Stimulated activated CD4-positive, alpha-beta T cell treated with anti-CD3 and anti-CD28 coated beads, Interleukin-1b, Interleukin-23, amount 100 ng/mL, for 1 hour (primary cell): ENCODE measurements around the gene MUC5AC.
"Not testable (repeated sequence)": the region's sequence is repeated elsewhere in the genome, so short reads cannot be mapped to it uniquely, and the experiment has no call there.

ENCODE experiments used
- DNase-seq, 2 donors: peaks; one replicate each; pipeline ENCODE4 v3.0.0-alpha.2; 2020; ENCODE audit warnings: low read depth in 2 of 2

The MUC5AC gene

GRCh38 chr11:1140642-1141490 is 16.9 kb upstream of the MUC5AC start:
- no peak for DNase-seq

GRCh38 chr11:1146365-1146764 is 11.4 kb upstream of the MUC5AC start:
- DNase-seq: no peak

GRCh38 chr11:1147792-1148191 is 10.0 kb upstream of the MUC5AC start:
- no peak for DNase-seq

- no peak for DNase-seq
Measured at GRCh38 chr11:1148752-1149180, 9.0 kb upstream of the MUC5AC start.

GRCh38 chr11:1149545-1149944 is 8.2 kb upstream of the MUC5AC start:
- no peak for DNase-seq

GRCh38 chr11:1150116-1150515 is 7.6 kb upstream of the MUC5AC start:
- DNase-seq: no peak

GRCh38 chr11:1150769-1151365 is 6.9 kb upstream of the MUC5AC start:
- no peak for DNase-seq

GRCh38 chr11:1151366-1152315 is 6.1 kb upstream of the MUC5AC start:
- no peak for DNase-seq

GRCh38 chr11:1152316-1153104 is 5.2 kb upstream of the MUC5AC start:
- no peak for DNase-seq

- no peak for DNase-seq
Measured at GRCh38 chr11:1153105-1153950, 4.4 kb upstream of the MUC5AC start.

- no peak for DNase-seq
Measured at GRCh38 chr11:1153951-1154493, 3.7 kb upstream of the MUC5AC start.

- not testable (repeated sequence) for DNase-seq
Measured at GRCh38 chr11:1154656-1155055, 3.1 kb upstream of the MUC5AC start.

GRCh38 chr11:1155274-1155693 is 2.5 kb upstream of the MUC5AC start:
- no peak for DNase-seq

GRCh38 chr11:1156506-1157340 is 1.0 kb upstream of the MUC5AC start:
- no peak for DNase-seq

GRCh38 chr11:1157341-1157644 is 460 bp upstream of the MUC5AC start:
- no peak for DNase-seq

- DNase-seq: no peak
Measured at GRCh38 chr11:1158681-1159487, 1.1 kb downstream of the MUC5AC start.

GRCh38 chr11:1159488-1160220 is 1.9 kb downstream of the MUC5AC start:
- DNase-seq: not testable (repeated sequence)
